Epithelial cell of esophagus (primary cell): ENCODE results near the gene HCRTR1.

Experiments used
- DNase-seq: peaks from one replicate; pipeline ENCODE4 v3.0.0; 2010; ENCODE audit warnings: low read depth
- H3K4me3 ChIP-seq: 2 replicates; pipeline ENCODE4 v1.5.1; 2011; ENCODE audit warnings: mild to moderate bottlenecking, low read length, control low read depth
- CTCF ChIP-seq: IDR thresholded peaks from 2 replicates; pipeline ENCODE4 v1.5.1; 2011; ENCODE audit warnings: low read depth, mild to moderate bottlenecking, low read length, control low read depth, inconsistent platforms; ENCODE audit not compliant: insufficient read depth; ENCODE audit errors: missing control alignments

The HCRTR1 gene

GRCh38 chr1:31587720-31588423, 29.6 kb upstream of the HCRTR1 start:
- DNase-seq, result peak; percentile 64
- H3K4me3 ChIP-seq, result no peak overlapping the region
- peak; percentile 77 for TF ChIP-seq CTCF

- DNase-seq, result no peak
- TF ChIP-seq CTCF, result no peak
- H3K4me3 ChIP-seq, result peak overlapping the region; percentile 20
Observed at GRCh38 chr1:31588751-31589515, 28.6 kb upstream of the HCRTR1 start.

- peak; percentile 86 for DNase-seq
- H3K4me3 ChIP-seq, result no peak overlapping the region
- no peak for TF ChIP-seq CTCF
Observed at GRCh38 chr1:31591425-31592093, 25.9 kb upstream of the HCRTR1 start.

- no peak for DNase-seq
- no peak overlapping the region for H3K4me3 ChIP-seq
- TF ChIP-seq CTCF, result no peak
Observed at GRCh38 chr1:31592132-31592531, 25.4 kb upstream of the HCRTR1 start.

GRCh38 chr1:31593136-31593665, 24.3 kb upstream of the HCRTR1 start:
- TF ChIP-seq CTCF, result no peak
- H3K4me3 ChIP-seq, result no peak overlapping the region
- no peak for DNase-seq

GRCh38 chr1:31593770-31594632, 23.5 kb upstream of the HCRTR1 start:
- no peak overlapping the region for H3K4me3 ChIP-seq
- peak; percentile 98 for TF ChIP-seq CTCF
- DNase-seq, result peak; percentile 85
